Measurements from ENCODE around the gene ABHD5. TPM values are rescaled to one million over a fixed set of nuclear protein-coding genes. Genes with fewer than 3 reads are reported as not detected.

ABHD5 gene
- total and polyA plus RNA-seq, 2 of the 13 experiments (the other 11 are each of a cell fraction or from before 2014, with no cell fraction given) = 4.5 to 13.3 TPM

DNA sequence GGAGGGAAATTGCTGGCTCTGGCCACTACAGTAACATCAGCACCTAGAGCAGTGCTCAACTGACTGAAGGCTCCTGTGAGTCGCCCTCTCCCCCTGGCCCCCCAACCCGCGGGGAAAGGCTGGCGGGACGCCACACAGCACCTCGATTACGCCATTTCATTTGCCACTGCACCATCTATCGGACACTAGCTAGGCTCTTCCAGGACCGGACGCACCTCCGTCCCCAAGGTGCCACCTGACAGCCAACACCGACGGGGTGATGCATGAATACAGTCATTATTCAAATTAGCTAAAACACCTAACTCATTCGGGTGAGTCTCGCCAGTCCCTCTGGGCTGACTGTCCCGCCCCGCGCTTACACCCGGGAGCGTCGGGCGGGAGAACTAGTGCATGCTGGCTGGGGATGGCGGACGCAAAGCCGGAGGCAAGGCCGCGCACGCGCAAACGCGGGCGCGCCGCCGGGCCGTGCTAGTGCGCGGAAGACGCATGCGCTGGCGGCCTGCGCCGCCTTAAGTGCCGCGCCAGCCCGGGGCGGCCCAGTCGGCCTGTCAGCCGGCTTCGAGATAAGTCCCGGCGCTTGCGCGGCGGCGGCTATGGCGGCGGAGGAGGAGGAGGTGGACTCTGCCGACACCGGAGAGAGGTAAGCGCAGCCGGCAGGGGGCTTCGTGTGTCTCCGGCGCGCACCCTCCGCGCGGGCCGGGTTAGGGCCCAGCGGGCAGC is at the start of gene ABHD5 (continued):
- TF ChIP-seq ZNF547 (CRISPR knock-in tag; IDR thresholded peaks at IDR 0.05) = peak; percentile 85
- TF ChIP-seq MEF2D (CRISPR knock-in tag; IDR thresholded peaks at IDR 0.05) = 0 out of 2 replicates have a peak, but pooled peaks have one; percentile 66
- no peak for TF ChIP-seq ZNF589 (CRISPR knock-in tag; conservative IDR thresholded peaks at IDR 0.05)
- peak; percentile 74 for TF ChIP-seq HOXA3 (CRISPR knock-in tag; IDR thresholded peaks at IDR 0.05)
- peak; percentile 68; the same call in 1 of the 2 replicates for TF ChIP-seq ZNF232 (CRISPR knock-in tag; IDR thresholded peaks at IDR 0.05; ENCODE audit: borderline replicate concordance)
- no peak for TF ChIP-seq ZFAT (CRISPR knock-in tag; conservative IDR thresholded peaks at IDR 0.05)
- TF ChIP-seq U2AF2 (IDR thresholded peaks at IDR 0.05; ENCODE audit: low read depth, low read length) = no peak
- TF ChIP-seq ARNT2 (CRISPR knock-in tag; IDR thresholded peaks at IDR 0.05; ENCODE audit: low read depth) = peak; percentile 93
- no peak for TF ChIP-seq ZNF598 (CRISPR knock-in tag; IDR thresholded peaks at IDR 0.05; ENCODE audit: borderline replicate concordance)
- no peak; the same call in 1 of the 2 replicates for TF ChIP-seq ZIK1 (CRISPR knock-in tag; IDR thresholded peaks at IDR 0.05; ENCODE audit: borderline replicate concordance, low read depth)
- no peak for TF ChIP-seq NFE2 (CRISPR knock-in tag; IDR thresholded peaks at IDR 0.05)
- TF ChIP-seq, protein P1, sequence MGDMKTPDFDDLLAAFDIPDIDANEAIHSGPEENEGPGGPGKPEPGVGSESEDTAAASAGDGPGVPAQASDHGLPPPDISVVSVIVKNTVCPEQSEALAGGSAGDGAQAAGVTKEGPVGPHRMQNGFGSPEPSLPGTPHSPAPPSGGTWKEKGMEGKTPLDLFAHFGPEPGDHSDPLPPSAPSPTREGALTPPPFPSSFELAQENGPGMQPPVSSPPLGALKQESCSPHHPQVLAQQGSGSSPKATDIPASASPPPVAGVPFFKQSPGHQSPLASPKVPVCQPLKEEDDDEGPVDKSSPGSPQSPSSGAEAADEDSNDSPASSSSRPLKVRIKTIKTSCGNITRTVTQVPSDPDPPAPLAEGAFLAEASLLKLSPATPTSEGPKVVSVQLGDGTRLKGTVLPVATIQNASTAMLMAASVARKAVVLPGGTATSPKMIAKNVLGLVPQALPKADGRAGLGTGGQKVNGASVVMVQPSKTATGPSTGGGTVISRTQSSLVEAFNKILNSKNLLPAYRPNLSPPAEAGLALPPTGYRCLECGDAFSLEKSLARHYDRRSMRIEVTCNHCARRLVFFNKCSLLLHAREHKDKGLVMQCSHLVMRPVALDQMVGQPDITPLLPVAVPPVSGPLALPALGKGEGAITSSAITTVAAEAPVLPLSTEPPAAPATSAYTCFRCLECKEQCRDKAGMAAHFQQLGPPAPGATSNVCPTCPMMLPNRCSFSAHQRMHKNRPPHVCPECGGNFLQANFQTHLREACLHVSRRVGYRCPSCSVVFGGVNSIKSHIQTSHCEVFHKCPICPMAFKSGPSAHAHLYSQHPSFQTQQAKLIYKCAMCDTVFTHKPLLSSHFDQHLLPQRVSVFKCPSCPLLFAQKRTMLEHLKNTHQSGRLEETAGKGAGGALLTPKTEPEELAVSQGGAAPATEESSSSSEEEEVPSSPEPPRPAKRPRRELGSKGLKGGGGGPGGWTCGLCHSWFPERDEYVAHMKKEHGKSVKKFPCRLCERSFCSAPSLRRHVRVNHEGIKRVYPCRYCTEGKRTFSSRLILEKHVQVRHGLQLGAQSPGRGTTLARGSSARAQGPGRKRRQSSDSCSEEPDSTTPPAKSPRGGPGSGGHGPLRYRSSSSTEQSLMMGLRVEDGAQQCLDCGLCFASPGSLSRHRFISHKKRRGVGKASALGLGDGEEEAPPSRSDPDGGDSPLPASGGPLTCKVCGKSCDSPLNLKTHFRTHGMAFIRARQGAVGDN (CRISPR knock-in tag; IDR thresholded peaks at IDR 0.05) = peak; percentile 100
- peak; percentile 76; the same call in 1 of the 2 replicates for TF ChIP-seq SIN3A (IDR thresholded peaks at IDR 0.05; ENCODE audit: borderline replicate concordance, low read depth, low read length)
- peak; percentile 63; the same call in 1 of the 2 replicates for TF ChIP-seq ZBTB3 (CRISPR knock-in tag; IDR thresholded peaks at IDR 0.05; ENCODE audit: borderline replicate concordance, low read depth)
- peak; percentile 96 for TF ChIP-seq IRX3 (CRISPR knock-in tag; IDR thresholded peaks at IDR 0.05; ENCODE audit: borderline replicate concordance, low read depth)
- TF ChIP-seq TMF1 (CRISPR knock-in tag; IDR thresholded peaks at IDR 0.05; ENCODE audit: low read depth) = peak; percentile 97
- TF ChIP-seq BCL6 (CRISPR knock-in tag; IDR thresholded peaks at IDR 0.05) = peak; percentile 53
- no peak for TF ChIP-seq SMARCE1 (IDR thresholded peaks at IDR 0.05; ENCODE audit: borderline replicate concordance)
- TF ChIP-seq THAP11 (CRISPR knock-in tag; IDR thresholded peaks at IDR 0.05) = peak; percentile 69
- TF ChIP-seq KLF11 (CRISPR knock-in tag; IDR thresholded peaks at IDR 0.05) = peak; percentile 80; the same call in 1 of the 2 replicates
- peak; percentile 35; the same call in 1 of the 2 replicates for TF ChIP-seq PITX1 (CRISPR knock-in tag; IDR thresholded peaks at IDR 0.05)
- no peak; the same call in 1 of the 2 replicates for TF ChIP-seq ZFP1 (CRISPR knock-in tag; IDR thresholded peaks at IDR 0.05)
- no peak for TF ChIP-seq SRSF1 (optimal IDR thresholded peaks at IDR 0.05; ENCODE audit: low read depth, low read length)
- TF ChIP-seq ZNF468 (CRISPR knock-in tag; IDR thresholded peaks at IDR 0.05) = 0 out of 2 replicates have a peak, but pooled peaks have one; percentile 53
- TF ChIP-seq, protein P2, sequence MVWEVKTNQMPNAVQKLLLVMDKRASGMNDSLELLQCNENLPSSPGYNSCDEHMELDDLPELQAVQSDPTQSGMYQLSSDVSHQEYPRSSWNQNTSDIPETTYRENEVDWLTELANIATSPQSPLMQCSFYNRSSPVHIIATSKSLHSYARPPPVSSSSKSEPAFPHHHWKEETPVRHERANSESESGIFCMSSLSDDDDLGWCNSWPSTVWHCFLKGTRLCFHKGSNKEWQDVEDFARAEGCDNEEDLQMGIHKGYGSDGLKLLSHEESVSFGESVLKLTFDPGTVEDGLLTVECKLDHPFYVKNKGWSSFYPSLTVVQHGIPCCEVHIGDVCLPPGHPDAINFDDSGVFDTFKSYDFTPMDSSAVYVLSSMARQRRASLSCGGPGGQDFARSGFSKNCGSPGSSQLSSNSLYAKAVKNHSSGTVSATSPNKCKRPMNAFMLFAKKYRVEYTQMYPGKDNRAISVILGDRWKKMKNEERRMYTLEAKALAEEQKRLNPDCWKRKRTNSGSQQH (CRISPR knock-in tag; IDR thresholded peaks at IDR 0.05; ENCODE audit: low read depth) = peak; percentile 64; the same call in 1 of the 2 replicates
- TF ChIP-seq GPN1 (CRISPR knock-in tag; IDR thresholded peaks at IDR 0.05; ENCODE audit: borderline replicate concordance) = peak; percentile 31; the same call in 1 of the 2 replicates

Measured in HepG2 (cell line).